Vagina (tissue), 2 donors: Measurements from ENCODE around the gene BCAT1.

Source experiments
- CTCF ChIP-seq, 3 experiments: fragments of 450-650 bp in 2 of 3; fragments of 200-600 bp in 1 of 3; sonication (generic) in 1 of 3; IDR thresholded peaks; one replicate each; pipeline ENCODE4 v1.5.1; 2017 to 2019; ENCODE audit warnings: antibody characterized with exemption in 3 of 3, mild to moderate bottlenecking in 2 of 3, moderate library complexity in 2 of 3
- POLR2A ChIP-seq, 2 donors: fragments of 450-650 bp; IDR thresholded peaks; one replicate each; pipeline ENCODE4 v1.6.1; 2017; ENCODE audit warnings: antibody characterized with exemption in 2 of 2, mild to moderate bottlenecking in 2 of 2, moderate library complexity in 2 of 2
- POLR2AphosphoS5 ChIP-seq, 2 donors: sonication (generic); formaldehyde crosslinking; IDR thresholded peaks; one replicate each; pipeline ENCODE4 v1.9.0; 2017; ENCODE audit warnings: antibody characterized with exemption in 2 of 2, mild to moderate bottlenecking in 2 of 2, low read depth in 1 of 2; ENCODE audit not compliant: insufficient read depth in 1 of 2

GRCh38 chr12:24884911-24885310, 64.0 kb downstream of the BCAT1 start:
- TF ChIP-seq CTCF (IDR thresholded peaks at IDR 0.05) (no peak), POLR2AphosphoS5 (IDR thresholded peaks at IDR 0.05; ENCODE audit: insufficient read depth in 1 of 2, low read depth in 1 of 2) (no peak), POLR2A (IDR thresholded peaks at IDR 0.05) (no peak)
